ENCODE measurements around the gene TEX51.

TEX51 gene

DNA sequence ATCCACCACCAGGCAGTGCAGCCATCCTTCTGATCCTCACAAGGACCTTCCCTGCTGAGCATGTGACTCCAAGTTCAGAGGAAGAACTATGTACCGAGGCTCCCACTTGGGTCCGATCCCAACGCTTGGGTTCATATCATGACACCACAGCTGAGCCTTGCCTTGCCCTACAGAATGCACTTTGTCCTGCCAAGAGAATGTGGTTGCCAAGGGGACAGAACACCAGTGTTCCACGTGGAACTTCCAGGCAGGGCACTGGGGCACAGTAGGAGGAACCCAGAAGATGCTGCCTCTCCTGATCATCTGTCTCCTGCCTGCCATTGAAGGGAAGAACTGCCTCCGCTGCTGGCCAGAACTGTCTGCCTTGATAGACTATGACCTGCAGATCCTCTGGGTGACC is at the start of gene TEX51:
Gene TEX51, plus strand, starts transcription at position 255 of the 400 bp plus-strand sequence. Its CDS starts 29 bp downstream, at position 284.
- no peaks in the 10 kb centered on the region for H3K4me1 ChIP-seq (ENCODE audit: low read length)
- H4K20me1 ChIP-seq (ENCODE audit: insufficient read depth, low read length) = no peaks in the 10 kb centered on the region
- no peak within 1 kb of the TSS for H3K4me2 ChIP-seq (ENCODE audit: low read length)
- no peak within 1 kb of the TSS for H3K27ac ChIP-seq (ENCODE audit: low read length)
- H3K4me3 ChIP-seq (ENCODE audit: low read length) = no peak within 1 kb of the TSS
- no peaks in the 10 kb centered on the region for H3K36me3 ChIP-seq (replicated peaks; ENCODE audit: low read depth, low read length)
- H3K79me2 ChIP-seq (ENCODE audit: low read length) = no peaks in the 10 kb centered on the region
- no peaks in the 10 kb centered on the region for H3K9me3 ChIP-seq (ENCODE audit: insufficient read depth, low read length)
- no peaks in the 10 kb centered on the region for H3K27me3 ChIP-seq (ENCODE audit: low read depth, low read length)
- no peak within 1 kb of the TSS for H2AFZ ChIP-seq (ENCODE audit: low read depth, low read length)
- TF ChIP-seq, protein P1, sequence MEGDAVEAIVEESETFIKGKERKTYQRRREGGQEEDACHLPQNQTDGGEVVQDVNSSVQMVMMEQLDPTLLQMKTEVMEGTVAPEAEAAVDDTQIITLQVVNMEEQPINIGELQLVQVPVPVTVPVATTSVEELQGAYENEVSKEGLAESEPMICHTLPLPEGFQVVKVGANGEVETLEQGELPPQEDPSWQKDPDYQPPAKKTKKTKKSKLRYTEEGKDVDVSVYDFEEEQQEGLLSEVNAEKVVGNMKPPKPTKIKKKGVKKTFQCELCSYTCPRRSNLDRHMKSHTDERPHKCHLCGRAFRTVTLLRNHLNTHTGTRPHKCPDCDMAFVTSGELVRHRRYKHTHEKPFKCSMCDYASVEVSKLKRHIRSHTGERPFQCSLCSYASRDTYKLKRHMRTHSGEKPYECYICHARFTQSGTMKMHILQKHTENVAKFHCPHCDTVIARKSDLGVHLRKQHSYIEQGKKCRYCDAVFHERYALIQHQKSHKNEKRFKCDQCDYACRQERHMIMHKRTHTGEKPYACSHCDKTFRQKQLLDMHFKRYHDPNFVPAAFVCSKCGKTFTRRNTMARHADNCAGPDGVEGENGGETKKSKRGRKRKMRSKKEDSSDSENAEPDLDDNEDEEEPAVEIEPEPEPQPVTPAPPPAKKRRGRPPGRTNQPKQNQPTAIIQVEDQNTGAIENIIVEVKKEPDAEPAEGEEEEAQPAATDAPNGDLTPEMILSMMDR (IDR thresholded peaks at IDR 0.05; ENCODE audit: low read depth, low read length) = no peak
- no peak for TF ChIP-seq EZH2phosphoT487 (IDR thresholded peaks at IDR 0.05; ENCODE audit: low read depth)
- H3K9ac ChIP-seq (ENCODE audit: low read length) = no peak within 1 kb of the TSS

DNA sequence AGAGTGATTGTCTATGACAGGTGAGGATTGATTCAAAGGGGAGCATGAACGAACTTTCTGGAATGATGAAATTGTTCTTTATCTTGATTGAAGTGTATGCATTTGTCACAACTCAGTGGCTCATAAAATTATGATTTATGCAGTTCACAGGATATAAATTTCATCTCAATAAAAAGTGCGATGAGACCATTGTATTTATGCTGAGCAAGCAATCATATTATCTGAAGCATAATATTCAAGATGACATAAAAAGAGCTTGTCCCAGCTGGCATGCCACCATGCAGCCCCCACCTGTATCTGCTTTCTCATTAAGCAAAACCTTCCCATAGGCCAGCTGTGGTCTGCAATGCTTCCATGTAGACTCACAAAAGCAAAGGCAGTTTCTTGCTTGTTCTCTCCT is 49.6 kb upstream of the TEX51 start:
- H3K4me2 ChIP-seq (ENCODE audit: low read length) = no peak overlapping the region
- no peak overlapping the region for H2AFZ ChIP-seq (ENCODE audit: low read depth, low read length)
- no peaks in the 10 kb centered on the region for H3K36me3 ChIP-seq (replicated peaks; ENCODE audit: low read depth, low read length)
- no peaks in the 10 kb centered on the region for H3K27me3 ChIP-seq (ENCODE audit: low read depth, low read length)
- H3K4me1 ChIP-seq (ENCODE audit: low read length) = no peaks in the 10 kb centered on the region
- H3K9me3 ChIP-seq (ENCODE audit: insufficient read depth, low read length) = no peaks in the 10 kb centered on the region
- TF ChIP-seq, protein P1 (IDR thresholded peaks at IDR 0.05; ENCODE audit: low read depth, low read length) = no peak
- TF ChIP-seq EZH2phosphoT487 (IDR thresholded peaks at IDR 0.05; ENCODE audit: low read depth) = no peak
- no peak overlapping the region for H3K4me3 ChIP-seq (ENCODE audit: low read length)
- no peak overlapping the region for H3K27ac ChIP-seq (ENCODE audit: low read length)
- no peaks in the 10 kb centered on the region for H3K79me2 ChIP-seq (ENCODE audit: low read length)
- H3K9ac ChIP-seq (ENCODE audit: low read length) = no peak overlapping the region
- H4K20me1 ChIP-seq (ENCODE audit: insufficient read depth, low read length) = no peaks in the 10 kb centered on the region

DNA sequence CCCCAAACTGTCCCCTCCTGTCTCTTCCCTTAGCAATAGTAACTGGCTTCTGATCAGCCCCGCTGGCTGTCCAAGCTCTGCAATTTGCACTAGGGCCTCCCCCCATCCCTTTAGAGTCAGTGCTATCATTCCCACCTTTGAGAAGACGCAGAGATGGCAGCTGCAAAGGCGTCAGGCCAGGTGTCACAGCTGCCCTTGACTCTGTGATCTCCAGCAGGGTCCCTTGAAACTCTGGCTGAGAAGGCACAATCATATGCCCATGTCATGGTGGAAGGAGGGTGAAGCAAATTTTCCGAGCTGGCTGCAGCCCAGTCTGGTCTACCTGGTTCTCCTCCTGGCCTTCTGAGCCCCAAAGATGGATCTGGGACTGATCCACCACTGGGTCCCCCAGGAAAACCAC is 49.2 kb upstream of the TEX51 start:
- Histone ChIP-seq H3K4me3 (ENCODE audit: low read length) (no peak overlapping the region), H4K20me1 (ENCODE audit: insufficient read depth, low read length) (no peaks in the 10 kb centered on the region), H3K27me3 (ENCODE audit: low read depth, low read length) (no peaks in the 10 kb centered on the region), H3K9ac (ENCODE audit: low read length) (no peak overlapping the region), H3K79me2 (ENCODE audit: low read length) (no peaks in the 10 kb centered on the region), H3K9me3 (ENCODE audit: insufficient read depth, low read length) (no peaks in the 10 kb centered on the region), H3K27ac (ENCODE audit: low read length) (no peak overlapping the region), H3K36me3 (replicated peaks; ENCODE audit: low read depth, low read length) (no peaks in the 10 kb centered on the region), H3K4me2 (ENCODE audit: low read length) (no peak overlapping the region), H3K4me1 (ENCODE audit: low read length) (no peaks in the 10 kb centered on the region), H2AFZ (ENCODE audit: low read depth, low read length) (no peak overlapping the region)
- TF ChIP-seq, protein P1 (IDR thresholded peaks at IDR 0.05; ENCODE audit: low read depth, low read length) = no peak
- no peak for TF ChIP-seq EZH2phosphoT487 (IDR thresholded peaks at IDR 0.05; ENCODE audit: low read depth)

DNA sequence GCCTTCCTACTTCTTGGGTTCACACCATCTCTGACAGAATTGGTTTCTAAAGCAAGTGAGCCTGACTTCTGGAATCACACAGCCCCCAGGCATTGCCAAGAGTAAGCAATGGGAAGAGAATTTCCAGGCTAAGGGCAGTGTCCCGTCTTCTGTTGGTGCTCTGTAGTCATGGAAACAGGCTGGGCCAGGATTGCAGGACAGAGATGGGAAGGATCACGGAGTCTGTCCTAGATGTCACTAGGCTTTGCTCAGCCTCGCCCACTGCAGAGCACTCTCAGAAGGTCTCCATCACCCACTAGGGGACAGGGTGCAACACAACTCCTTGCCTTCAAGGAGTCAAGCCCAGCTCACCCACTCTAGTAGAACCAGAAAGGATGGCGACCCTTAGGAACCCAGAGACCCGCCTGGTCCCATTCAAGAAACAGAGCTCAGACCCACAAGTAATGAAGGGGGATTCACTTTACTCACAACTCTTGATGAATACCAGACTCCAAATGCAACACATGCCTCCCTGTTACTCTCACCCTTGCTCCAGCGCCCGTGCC is 48.6 kb upstream of the TEX51 start:
- Histone ChIP-seq H3K4me1 (ENCODE audit: low read length) (no peaks in the 10 kb centered on the region), H4K20me1 (ENCODE audit: insufficient read depth, low read length) (no peaks in the 10 kb centered on the region), H3K4me2 (ENCODE audit: low read length) (no peak overlapping the region), H3K79me2 (ENCODE audit: low read length) (no peaks in the 10 kb centered on the region), H3K4me3 (ENCODE audit: low read length) (no peak overlapping the region), H2AFZ (ENCODE audit: low read depth, low read length) (no peak overlapping the region), H3K36me3 (replicated peaks; ENCODE audit: low read depth, low read length) (no peaks in the 10 kb centered on the region), H3K9me3 (ENCODE audit: insufficient read depth, low read length) (no peaks in the 10 kb centered on the region), H3K27ac (ENCODE audit: low read length) (no peak overlapping the region), H3K9ac (ENCODE audit: low read length) (no peak overlapping the region), H3K27me3 (ENCODE audit: low read depth, low read length) (no peaks in the 10 kb centered on the region)
- TF ChIP-seq EZH2phosphoT487 (IDR thresholded peaks at IDR 0.05; ENCODE audit: low read depth) = no peak
- TF ChIP-seq, protein P1 (IDR thresholded peaks at IDR 0.05; ENCODE audit: low read depth, low read length) = no peak

Measured in OCI-LY3 (cell line).